ENCODE data around the gene CNRIP1. TPM values are rescaled to one million over a fixed set of nuclear protein-coding genes. Genes with fewer than 3 reads are reported as not detected.

The CNRIP1 gene
- total RNA-seq, 2 donors from 2014 or later: not detected

DNA sequence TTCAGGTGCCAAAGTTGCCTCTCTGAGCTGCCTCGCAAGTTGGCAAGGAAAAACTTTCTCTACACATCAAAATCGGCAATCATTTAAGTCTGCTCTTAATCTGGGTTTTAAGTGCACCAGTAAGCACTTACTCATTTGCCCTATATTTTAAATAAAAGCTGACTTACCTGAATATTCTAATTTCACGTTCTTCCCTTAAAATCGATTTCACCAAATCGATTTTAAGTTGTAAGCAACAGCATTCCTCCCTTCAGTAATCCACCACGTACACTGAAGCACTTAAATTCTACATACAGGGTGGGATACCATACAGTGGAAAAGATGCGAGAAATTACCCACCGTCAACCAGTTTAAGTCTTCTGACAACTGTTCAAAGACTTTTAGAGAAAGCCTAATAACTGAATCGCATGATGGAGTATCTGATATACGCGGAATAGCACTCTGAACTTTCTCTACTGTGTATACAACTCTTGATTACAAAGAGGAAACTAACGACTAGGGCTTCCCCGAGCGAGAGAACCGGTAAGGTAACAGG, 69.0 kb downstream of the CNRIP1 start:
- peak overlapping the region in 1 of 2 donors; percentile 93 for H3K4me3 Mint-ChIP-seq
- peaks cover 7 to 8% of the 10 kb centered on the region in 2 donors for H3K36me3 Mint-ChIP-seq (ENCODE audit: insufficient read depth in 2 of 2)
- H3K27me3 Mint-ChIP-seq (ENCODE audit: low read depth): no peaks in the 10 kb centered on the region
- peak in 1 of 2 donors; percentile 0 for ATAC-seq (replicated peaks in 1 of 2)
- no peaks in the 10 kb centered on the region for H3K9me3 Mint-ChIP-seq
- peak overlapping the region; percentile 94 for H3K27ac Mint-ChIP-seq
- DNase-seq: no peak
- peaks cover 26% of the 10 kb centered on the region for H3K4me1 Mint-ChIP-seq (ENCODE audit: low read depth)

DNA sequence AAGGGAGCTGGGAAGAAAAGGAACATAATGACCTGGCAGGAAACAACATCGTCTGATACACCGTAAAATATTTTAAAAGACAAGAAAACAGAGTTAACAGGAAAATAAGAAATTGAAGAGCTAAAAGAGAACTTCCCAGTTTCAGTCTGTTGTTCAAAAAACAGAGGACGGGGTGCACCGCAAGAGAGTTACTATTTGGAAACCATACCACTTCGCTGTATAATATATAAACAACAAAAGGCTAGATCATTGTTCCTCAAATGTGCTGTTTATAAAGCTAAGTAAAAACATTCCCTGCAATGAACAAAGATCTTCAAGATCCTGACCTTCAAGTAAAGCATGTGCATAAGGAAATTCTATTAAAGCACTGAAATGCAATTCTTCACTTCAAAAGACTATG, 69.6 kb downstream of the CNRIP1 start:
- DNase-seq (no peak), ATAC-seq (replicated peaks in 1 of 2) (no peak)
- Mint-ChIP-seq H3K36me3 (ENCODE audit: insufficient read depth in 2 of 2) (peaks cover 7 to 8% of the 10 kb centered on the region in 2 donors), H3K9me3 (no peaks in the 10 kb centered on the region), H3K27ac (peak overlapping the region; percentile 94), H3K4me1 (ENCODE audit: low read depth) (peaks cover 21% of the 10 kb centered on the region), H3K27me3 (ENCODE audit: low read depth) (no peaks in the 10 kb centered on the region), H3K4me3 (peak overlapping the region in 1 of 2 donors; percentile 93)

DNA sequence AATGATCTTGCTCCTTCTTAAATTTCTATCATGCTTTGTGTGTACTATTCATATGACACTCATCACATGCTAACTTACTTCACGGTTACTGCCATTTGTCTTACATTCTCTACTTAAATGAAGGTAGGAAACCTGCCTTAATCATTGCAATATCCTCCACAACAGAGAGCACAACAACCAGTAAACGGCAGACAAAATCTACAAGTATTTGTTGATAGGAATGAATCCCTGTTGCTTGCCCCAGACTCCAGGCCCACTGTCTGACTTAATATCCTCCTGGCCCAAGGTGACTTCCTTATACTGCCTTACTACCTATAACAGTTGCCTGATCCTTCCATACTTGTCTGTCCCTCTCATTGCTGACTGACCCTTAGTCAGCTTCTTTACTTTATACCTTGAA, 70.9 kb downstream of the CNRIP1 start:
- Mint-ChIP-seq H3K9me3 (no peaks in the 10 kb centered on the region), H3K4me3 (no peak overlapping the region), H3K27ac (no peak overlapping the region), H3K36me3 (ENCODE audit: insufficient read depth in 2 of 2) (peaks cover 7 to 8% of the 10 kb centered on the region in 2 donors), H3K27me3 (ENCODE audit: low read depth) (no peaks in the 10 kb centered on the region), H3K4me1 (ENCODE audit: low read depth) (peaks cover 7% of the 10 kb centered on the region)
- ATAC-seq (replicated peaks in 1 of 2) (no peak), DNase-seq (no peak)

DNA sequence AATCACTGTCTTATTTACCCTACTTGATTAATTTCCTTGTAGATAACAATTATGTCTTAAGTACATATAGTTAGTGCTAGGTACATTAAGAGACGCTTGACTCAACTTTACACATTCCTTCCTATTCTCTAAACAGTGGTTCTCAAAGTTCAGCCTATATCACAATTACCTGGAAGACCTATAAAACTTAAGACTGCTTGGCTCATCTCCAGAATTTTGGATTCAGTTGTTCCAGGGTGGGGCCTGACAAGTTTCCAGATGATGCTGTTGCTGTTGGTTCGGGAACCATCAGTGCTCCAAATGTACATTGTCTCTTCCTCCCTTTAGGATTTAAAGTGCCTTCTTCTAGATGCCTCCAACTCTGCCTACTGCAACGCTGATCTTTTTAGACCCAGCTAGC, 71.4 kb downstream of the CNRIP1 start:
- H3K36me3 Mint-ChIP-seq (ENCODE audit: insufficient read depth in 2 of 2): peaks cover 7 to 8% of the 10 kb centered on the region in 2 donors
- H3K4me3 Mint-ChIP-seq: no peak overlapping the region
- peaks cover 7% of the 10 kb centered on the region for H3K4me1 Mint-ChIP-seq (ENCODE audit: low read depth)
- no peaks in the 10 kb centered on the region for H3K27me3 Mint-ChIP-seq (ENCODE audit: low read depth)
- DNase-seq (no peak), ATAC-seq (replicated peaks in 1 of 2) (no peak)
- no peak overlapping the region for H3K27ac Mint-ChIP-seq
- H3K9me3 Mint-ChIP-seq: no peaks in the 10 kb centered on the region

DNA sequence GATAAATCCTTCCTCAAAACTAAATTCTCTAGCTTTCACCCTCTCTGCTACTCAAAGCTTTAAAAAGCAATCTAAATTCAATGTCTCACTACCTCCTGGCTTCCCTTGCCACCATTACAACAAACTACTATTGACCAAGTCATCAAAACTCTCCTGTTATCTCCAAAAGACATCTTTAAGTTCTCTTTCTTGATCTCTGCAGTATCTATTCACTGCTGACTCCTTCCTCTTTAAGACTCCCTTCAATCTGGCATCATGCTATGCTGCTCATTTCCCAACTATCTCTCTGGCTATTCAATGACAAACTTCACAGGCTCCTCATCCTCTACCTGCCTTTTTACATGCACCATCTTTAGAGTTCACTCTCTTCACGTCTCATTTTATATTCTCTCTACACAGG, 73.4 kb downstream of the CNRIP1 start:
- H3K27me3 Mint-ChIP-seq (ENCODE audit: low read depth): no peaks in the 10 kb centered on the region
- H3K36me3 Mint-ChIP-seq (ENCODE audit: insufficient read depth in 2 of 2): peaks cover 4 to 5% of the 10 kb centered on the region in 2 donors
- H3K4me1 Mint-ChIP-seq (ENCODE audit: low read depth): peaks cover 15% of the 10 kb centered on the region
- no peaks in the 10 kb centered on the region for H3K9me3 Mint-ChIP-seq
- no peak overlapping the region for H3K4me3 Mint-ChIP-seq
- ATAC-seq (replicated peaks in 1 of 2): no peak
- H3K27ac Mint-ChIP-seq: no peak overlapping the region
- no peak for DNase-seq

DNA sequence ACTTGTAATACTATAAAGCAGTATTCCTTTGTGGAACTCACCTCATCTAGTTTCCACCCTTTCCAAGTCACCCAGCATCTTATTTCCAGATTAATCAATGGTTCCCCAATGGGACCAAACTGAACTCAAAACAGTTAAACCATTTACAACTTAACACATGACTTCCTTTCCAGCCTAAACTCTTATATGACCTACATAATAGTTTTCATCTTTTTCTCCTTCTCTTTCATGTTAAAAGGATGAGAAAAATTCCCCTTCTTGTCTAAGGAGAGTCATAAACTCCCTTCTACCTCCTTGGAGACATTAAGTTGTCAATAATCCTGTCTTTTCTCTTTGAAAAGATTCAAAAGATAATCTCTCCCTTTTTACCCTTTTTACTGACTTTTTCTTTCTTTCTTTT, 74.1 kb downstream of the CNRIP1 start:
- H3K9me3 Mint-ChIP-seq: no peaks in the 10 kb centered on the region
- no peak for DNase-seq
- no peak overlapping the region for H3K27ac Mint-ChIP-seq
- H3K4me1 Mint-ChIP-seq (ENCODE audit: low read depth): peaks cover 22% of the 10 kb centered on the region
- no peak for ATAC-seq (replicated peaks in 1 of 2)
- H3K36me3 Mint-ChIP-seq (ENCODE audit: insufficient read depth in 2 of 2): peaks cover 0 to under 1% of the 10 kb centered on the region in 2 donors
- H3K4me3 Mint-ChIP-seq: no peak overlapping the region
- H3K27me3 Mint-ChIP-seq (ENCODE audit: low read depth): no peaks in the 10 kb centered on the region

DNA sequence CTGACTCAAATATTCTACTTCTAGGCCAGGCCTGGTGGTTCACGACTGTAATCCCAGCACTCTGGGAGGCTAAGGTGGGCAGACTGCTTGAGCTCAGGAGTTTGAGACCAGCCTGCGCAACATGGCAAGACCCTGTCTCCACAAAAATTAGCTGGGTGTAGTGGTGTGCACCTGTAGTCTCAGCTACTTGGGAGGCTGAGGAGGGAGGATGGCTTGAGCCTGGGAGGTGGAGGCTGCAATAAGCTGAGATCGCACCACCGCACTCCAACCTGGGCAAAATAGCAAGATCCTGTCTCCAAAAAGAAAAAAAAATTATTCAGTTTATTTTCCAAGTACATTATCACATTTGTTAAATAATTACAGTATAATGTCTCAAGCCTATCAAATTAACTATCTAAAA, 74.7 kb downstream of the CNRIP1 start:
- no peaks in the 10 kb centered on the region for H3K27me3 Mint-ChIP-seq (ENCODE audit: low read depth)
- H3K4me1 Mint-ChIP-seq (ENCODE audit: low read depth): peaks cover 25% of the 10 kb centered on the region
- DNase-seq (no peak), ATAC-seq (replicated peaks in 1 of 2) (no peak)
- H3K4me3 Mint-ChIP-seq: no peak overlapping the region
- H3K9me3 Mint-ChIP-seq: no peaks in the 10 kb centered on the region
- H3K27ac Mint-ChIP-seq: no peak overlapping the region
- H3K36me3 Mint-ChIP-seq (ENCODE audit: insufficient read depth in 2 of 2): peaks cover 0 to 2% of the 10 kb centered on the region in 2 donors

DNA sequence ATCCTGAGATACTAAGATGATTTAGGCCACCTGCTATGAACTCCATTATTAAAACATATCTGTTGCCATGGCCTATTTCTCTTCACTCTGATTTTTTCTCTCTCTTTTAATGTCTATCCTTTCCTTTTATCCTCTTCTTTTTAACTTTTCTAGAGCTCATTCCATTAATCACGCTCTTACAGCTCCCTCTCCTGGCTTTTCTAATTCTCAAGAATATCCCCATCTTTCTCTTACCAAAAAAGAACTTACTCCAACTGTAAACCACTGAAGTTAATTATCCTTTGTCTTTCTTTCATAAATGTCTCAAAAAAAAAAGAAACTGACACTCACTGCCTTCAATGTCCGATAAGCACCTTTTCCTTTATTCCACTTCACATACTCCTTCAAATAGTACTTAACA, 75.3 kb downstream of the CNRIP1 start:
- no peak for ATAC-seq (replicated peaks in 1 of 2)
- no peak for DNase-seq
- no peak overlapping the region for H3K4me3 Mint-ChIP-seq

More for the DNA sequence above, 75.3 kb downstream of the CNRIP1 start:
- H3K9me3 Mint-ChIP-seq: no peaks in the 10 kb centered on the region
- peaks cover 0 to 2% of the 10 kb centered on the region in 2 donors for H3K36me3 Mint-ChIP-seq (ENCODE audit: insufficient read depth in 2 of 2)
- H3K27me3 Mint-ChIP-seq (ENCODE audit: low read depth): no peaks in the 10 kb centered on the region
- peaks cover 27% of the 10 kb centered on the region for H3K4me1 Mint-ChIP-seq (ENCODE audit: low read depth)
- H3K27ac Mint-ChIP-seq: no peak overlapping the region

Other genes starting within 250 kb of the CNRIP1 start
- 10 to 100 TPM; 12.5 to 18.9 TPM for gene PNO1, start 162.1 kb downstream of the CNRIP1 start, total RNA-seq
- gene PPP3R1, start 67.4 kb downstream of the CNRIP1 start, total RNA-seq: 10 to 100 TPM; 81.1 to 83.8 TPM
- 1 to 10 TPM; 2.4 to 5.6 TPM for gene PLEK, start 45.3 kb upstream of the CNRIP1 start, total RNA-seq
- 1 to 10 TPM; 3.2 to 3.7 TPM for gene FBXO48, start 147.3 kb upstream of the CNRIP1 start, total RNA-seq
- 1 to 10 TPM; 5.5 to 5.7 TPM for gene APLF, start 147.6 kb upstream of the CNRIP1 start, total RNA-seq

All from activated T-cell treated with anti-CD3 and anti-CD28 coated beads, Interleukin-2, amount 50 U/mL, for 72 hours (primary cell).